Endothelial cell of umbilical vein (primary cell): Measurements from ENCODE around the gene ADGRG2. TPM values are rescaled to one million over a fixed set of nuclear protein-coding genes. Genes with fewer than 3 reads are reported as not detected.

Experiments
- BruUV-seq: library from RNA; stranded (reverse); fragments of 400-500 nt; replicated peaks from 2 replicates; lab custom pipeline; 2021; lab: Mats Ljungman, UMichigan
- CTCF ChIA-PET: fragments of 300-600, 350-600 bp; sonication (Branson Sonifier 250); formaldehyde crosslinking; loops from one replicate; lab custom pipeline; 2021; ENCODE audit warnings: antibody characterized with exemption, inconsistent platforms; lab: Charles Lee
- POLR2A ChIA-PET: fragments of 300-600, 350-600 bp; sonication (Branson Sonifier 250); formaldehyde crosslinking; loops from one replicate; lab custom pipeline; 2021; ENCODE audit warnings: antibody characterized with exemption, inconsistent platforms; lab: Charles Lee
- DNase-seq: peaks from one replicate; pipeline ENCODE4 v3.0.0-alpha.2; 2011; ENCODE audit warnings: low read depth, low spot score
- FAIRE-seq: peaks from 2 replicates; lab custom pipeline; 2011; peaks lifted over from hg19 to GRCh38; lab: Jason Lieb, UNC
- H2AFZ ChIP-seq: 2 replicates; pipeline ENCODE4 v1.6.0; 2012; ENCODE audit warnings: low read depth, low read length, control low read depth, inconsistent platforms
- H3K27ac ChIP-seq: 2 replicates; pipeline ENCODE4 v1.5.1; 2011; ENCODE audit warnings: low read depth, mild to moderate bottlenecking, control low read depth, low read length, moderate library complexity; ENCODE audit not compliant: insufficient read depth
- H3K27me3 ChIP-seq, 2 experiments: 2 replicates each; pipeline versions ENCODE4 v1.6.0 to v1.6.1; 2011; ENCODE audit warnings: low read length in 2 of 2, mixed read lengths in 1 of 2; ENCODE audit not compliant: control insufficient read depth in 2 of 2, insufficient read depth in 2 of 2
- H3K36me3 ChIP-seq, 2 experiments: 2 replicates in 1 of 2; 3 replicates in 1 of 2; pipeline ENCODE4 v1.5.1; 2011; ENCODE audit warnings: low read length in 2 of 2, mild to moderate bottlenecking in 1 of 2, moderate library complexity in 1 of 2; ENCODE audit not compliant: control insufficient read depth in 2 of 2, insufficient read depth in 2 of 2; ENCODE audit errors: extremely low read depth in 1 of 2
- H3K4me1 ChIP-seq: 3 replicates; pipeline ENCODE4 v1.5.1; 2011; ENCODE audit warnings: mild to moderate bottlenecking, low read length; ENCODE audit not compliant: control insufficient read depth, insufficient read depth; ENCODE audit errors: extremely low read depth
- H3K4me2 ChIP-seq: 2 replicates; pipeline ENCODE4 v1.6.1; 2011; ENCODE audit warnings: low read length, control low read depth, mixed read lengths; ENCODE audit not compliant: insufficient read depth
- H3K4me3 ChIP-seq, 3 experiments: fragments of 200-600 bp in 1 of 3; sonication (generic), shearing (Covaris generic) in 1 of 3; replicated peaks in 1 of 3; 2 replicates each; pipeline ENCODE4 v1.5.1; 2011 to 2016; ENCODE audit warnings: control low read depth in 3 of 3, low read length in 3 of 3, mild to moderate bottlenecking in 2 of 3, inconsistent platforms in 1 of 3, low read depth in 1 of 3, moderate library complexity in 1 of 3; ENCODE audit not compliant: insufficient read depth in 1 of 3
- H3K79me2 ChIP-seq: 2 replicates; pipeline ENCODE4 v1.6.0; 2012; ENCODE audit warnings: low read length, inconsistent platforms; ENCODE audit not compliant: control insufficient read depth, insufficient read depth
- H3K9ac ChIP-seq: replicated peaks from 2 replicates; pipeline ENCODE3; 2011; ENCODE audit warnings: low read length, control low read depth; ENCODE audit not compliant: insufficient read depth; ENCODE audit errors: extremely low read depth
- H3K9me1 ChIP-seq: replicated peaks from 3 replicates; pipeline ENCODE4 v1.6.0; 2011; ENCODE audit warnings: mild to moderate bottlenecking, low read length; ENCODE audit not compliant: control insufficient read depth, insufficient read depth; ENCODE audit errors: extremely low read depth
- H3K9me3 ChIP-seq: replicated peaks from 2 replicates; pipeline ENCODE4 v1.5.1; 2012; ENCODE audit warnings: low read length, inconsistent platforms; ENCODE audit not compliant: control insufficient read depth, insufficient read depth
- H4K20me1 ChIP-seq: replicated peaks from 2 replicates; pipeline ENCODE3; 2011; ENCODE audit warnings: mild to moderate bottlenecking, low read length; ENCODE audit not compliant: control insufficient read depth, insufficient read depth; ENCODE audit errors: extremely low read depth
- CTCF ChIP-seq, 2 donors: IDR thresholded peaks; 1 replicate in 1 of 2; 2 replicates in 1 of 2; pipeline ENCODE4 v1.5.1; 2011; ENCODE audit warnings: low read length in 2 of 2, mild to moderate bottlenecking in 2 of 2, moderate library complexity in 2 of 2, control low read depth in 1 of 2, inconsistent platforms in 1 of 2, low read depth in 1 of 2; ENCODE audit not compliant: insufficient read depth in 1 of 2; ENCODE audit errors: extremely low read depth in 1 of 2
- EZH2 ChIP-seq: IDR thresholded peaks from 2 replicates; pipeline ENCODE4 v1.6.1; 2012; ENCODE audit warnings: borderline replicate concordance, low read depth, mild to moderate bottlenecking, moderate library complexity, low read length, inconsistent platforms; ENCODE audit not compliant: severe bottlenecking
- FOS ChIP-seq: IDR thresholded peaks from 2 replicates; pipeline ENCODE4 v1.6.1; 2011; ENCODE audit warnings: mild to moderate bottlenecking, low read length, moderate library complexity, borderline replicate concordance; ENCODE audit not compliant: insufficient read depth
- GATA2 ChIP-seq: IDR thresholded peaks from 2 replicates; pipeline ENCODE4 v1.7.0; 2011; ENCODE audit warnings: low read depth, mild to moderate bottlenecking, moderate library complexity, mixed read lengths, low read length; ENCODE audit not compliant: insufficient read length, insufficient read depth
- JUN ChIP-seq: IDR thresholded peaks from 2 replicates; pipeline ENCODE4 v1.6.1; 2011; ENCODE audit warnings: borderline replicate concordance, low read depth; ENCODE audit not compliant: insufficient read length, insufficient read depth
- MYC ChIP-seq: IDR thresholded peaks from one replicate; pipeline ENCODE4 v1.6.1; 2011; ENCODE audit warnings: mild to moderate bottlenecking, low read depth, low read length
- POLR2A ChIP-seq: IDR thresholded peaks from 2 replicates; pipeline ENCODE4 v1.6.1; 2012; ENCODE audit warnings: low read depth, mild to moderate bottlenecking, control low read depth, low read length
- POLR2AphosphoS5 ChIP-seq: IDR thresholded peaks from 2 replicates; pipeline ENCODE4 v1.6.1; 2012; ENCODE audit warnings: low read depth, mild to moderate bottlenecking, control low read depth, low read length, moderate library complexity; ENCODE audit not compliant: insufficient read depth
- dilution Hi-C: fragments of 300-500 bp; cut with MboI; formaldehyde crosslinking; loops from one replicate; pipeline ENCODE4 v1.15.0; 2019; ENCODE audit warnings: low sequenced_read_pairs; ENCODE audit not compliant: extremely low pct_ligation_motif_present
- intact Hi-C: fragments of 100-400 bp; cut with micrococcal nuclease; formaldehyde crosslinking; loops from one replicate; pipeline ENCODE4 v1.10.0; 2022
- polyA plus RNA-seq, 4 experiments: library from polyadenylated mRNA; depleted of rRNA in 3 of 4; stranded (reverse) in 3 of 4; unstranded in 1 of 4; fragments of >200 nt; gene quantifications; 2 replicates each; pipeline versions ENCODE4 v1.2.1 to v1.2.3, GENCODE V29; 2011 to 2012; ENCODE audit warnings: missing spikeins in 1 of 4
- total RNA-seq: library from RNA; stranded (reverse); gene quantifications from 2 replicates; pipeline ENCODE4 v1.2.3, GENCODE V29; 2021
- TF ChIP-seq, protein P1 (sequence below): IDR thresholded peaks from 2 replicates; pipeline ENCODE4 v1.6.1; 2011; ENCODE audit not compliant: insufficient read depth, insufficient read length

The ADGRG2 gene
- total and polyA plus RNA-seq, 2 donors (not counting 3 experiments of a cell fraction or from before 2014, with no cell fraction given): not detected

DNA sequence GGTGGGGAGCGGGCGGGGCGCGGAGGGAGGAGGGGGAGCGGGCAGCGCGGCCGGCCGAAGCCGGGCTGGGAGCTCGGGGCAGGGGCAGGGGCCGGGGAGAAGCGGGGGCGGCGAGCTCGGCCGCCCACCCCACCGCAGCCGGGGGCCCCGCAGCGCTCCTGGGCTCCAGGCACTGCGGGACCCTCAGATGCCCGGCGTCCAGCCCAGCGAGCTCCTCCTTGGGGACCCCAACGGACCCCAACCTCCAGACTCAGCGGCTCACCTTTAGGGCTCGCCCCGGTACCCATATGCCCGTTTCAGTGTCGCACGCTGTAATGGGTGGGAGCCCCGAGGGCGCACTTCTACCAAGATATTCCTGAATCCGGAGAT, 357 bp upstream of the ADGRG2 start:
- Histone ChIP-seq H3K36me3 (no peaks in the 10 kb centered on the region), H2AFZ (no peak overlapping the region), H3K27me3 (peaks cover 24 to 35% of the 10 kb centered on the region in 2 experiments), H3K79me2 (no peaks in the 10 kb centered on the region), H3K9me1 (no peaks in the 10 kb centered on the region), H3K27ac (no peak overlapping the region), H3K4me1 (no peaks in the 10 kb centered on the region), H3K9ac (no peak overlapping the region), H3K4me2 (no peak overlapping the region), H3K4me3 (no peak overlapping the region), H3K9me3 (no peaks in the 10 kb centered on the region), H4K20me1 (no peaks in the 10 kb centered on the region)
- BruUV-seq: no TSS peak
- ChIA-PET CTCF (no interaction called here), POLR2A (no interaction called here)
- DNase-seq: no peak
- no peak for FAIRE-seq
- TF ChIP-seq CTCF (IDR thresholded peaks at IDR 0.05; ENCODE audit: extremely low read depth in 1 of 2, insufficient read depth in 1 of 2, low read depth in 1 of 2, low read length in 2 of 2) (no peak), EZH2 (no peak), JUN (no peak), POLR2A (no peak), GATA2 (no peak), FOS (no peak), POLR2AphosphoS5 (no peak), MYC (no peak)
- TF ChIP-seq, protein P1, sequence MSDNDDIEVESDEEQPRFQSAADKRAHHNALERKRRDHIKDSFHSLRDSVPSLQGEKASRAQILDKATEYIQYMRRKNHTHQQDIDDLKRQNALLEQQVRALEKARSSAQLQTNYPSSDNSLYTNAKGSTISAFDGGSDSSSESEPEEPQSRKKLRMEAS: no peak
- intact Hi-C loops: no loop called here
- dilution Hi-C loops: no loop called here
